CD4-positive, alpha-beta T cell treated with Interleukin-15 for 1 hour (primary cell): ENCODE data around the gene DHX34.

Experiments used
- DNase-seq: peaks from one replicate; pipeline ENCODE4 v3.0.0-alpha.2; 2020

Gene DHX34

DNA sequence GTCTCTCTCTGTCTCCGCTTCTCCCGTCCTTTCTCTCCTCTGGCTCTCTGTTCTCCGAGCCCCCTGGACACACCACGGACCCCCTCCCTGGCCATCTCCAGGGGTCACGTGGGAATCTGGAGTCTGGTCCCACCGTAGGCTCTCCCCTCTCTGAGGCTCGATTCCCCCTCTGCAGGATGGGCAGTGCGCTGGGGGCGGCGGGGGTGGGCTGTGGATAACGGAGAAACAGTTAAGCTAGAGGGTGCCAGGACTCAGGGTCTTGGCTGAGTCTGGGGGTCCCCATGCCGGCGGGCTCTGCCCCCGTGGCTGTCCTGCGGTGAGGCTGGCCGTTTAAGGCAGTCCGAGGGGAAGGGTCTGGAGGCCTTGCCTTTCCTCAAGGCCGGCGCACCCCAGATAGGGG is 70.7 kb downstream of the DHX34 start:
- DNase-seq = no peak

DNA sequence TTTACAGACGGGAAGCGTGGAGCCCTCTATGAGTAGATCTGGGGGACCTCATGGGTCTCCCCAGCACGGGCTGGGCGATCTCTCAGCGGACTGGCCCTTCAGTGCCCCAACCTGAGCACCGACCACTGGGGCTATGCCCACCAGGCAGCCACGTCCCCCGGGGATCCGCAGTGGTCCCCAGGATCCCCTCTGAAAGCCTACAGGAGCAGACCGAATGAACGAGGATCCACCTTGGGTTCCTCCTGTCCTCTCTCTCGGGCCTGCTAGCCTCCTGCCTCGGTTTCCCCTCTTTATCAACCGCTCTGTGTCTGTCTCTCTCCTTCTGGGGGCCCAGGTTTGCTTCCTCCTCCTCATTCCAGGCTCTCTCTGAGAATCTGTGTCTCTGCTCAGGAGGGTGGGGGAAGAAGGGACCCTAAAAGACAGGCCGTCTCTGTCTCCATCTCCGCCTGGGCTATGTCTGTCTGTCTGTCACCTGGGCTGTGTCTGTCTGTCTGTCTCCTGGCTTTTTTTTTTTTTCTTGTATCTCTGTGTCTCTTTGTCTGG is 72.2 kb downstream of the DHX34 start:
- no peak for DNase-seq

DNA sequence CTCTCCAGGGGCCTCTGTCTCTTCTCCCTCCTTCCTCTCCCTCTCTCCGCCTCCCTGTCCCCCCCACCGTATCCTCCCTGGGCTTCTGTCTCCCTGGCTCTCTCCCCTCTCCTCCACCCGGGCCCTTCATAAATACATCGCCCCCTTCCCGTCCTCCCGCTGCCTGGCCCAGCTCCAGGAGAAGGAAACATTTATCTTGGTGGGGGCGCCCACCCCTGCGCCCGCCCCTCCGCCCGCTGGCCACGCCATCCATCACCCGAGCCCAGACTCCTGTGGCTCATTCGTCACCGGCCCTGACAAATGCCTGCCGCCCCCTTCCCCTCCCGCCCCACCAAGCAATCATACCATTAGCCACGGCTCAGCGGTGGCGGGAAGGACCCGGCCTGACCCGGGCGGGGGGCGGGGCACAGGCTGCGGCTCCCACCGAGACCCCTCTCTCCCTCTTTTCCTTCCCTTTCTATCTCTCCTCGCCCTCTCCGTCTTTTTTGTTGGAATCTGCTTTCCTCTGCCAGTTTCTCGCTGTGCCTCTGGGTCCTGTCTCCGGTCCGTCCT is 72.8 kb downstream of the DHX34 start:
- no peak for DNase-seq

DNA sequence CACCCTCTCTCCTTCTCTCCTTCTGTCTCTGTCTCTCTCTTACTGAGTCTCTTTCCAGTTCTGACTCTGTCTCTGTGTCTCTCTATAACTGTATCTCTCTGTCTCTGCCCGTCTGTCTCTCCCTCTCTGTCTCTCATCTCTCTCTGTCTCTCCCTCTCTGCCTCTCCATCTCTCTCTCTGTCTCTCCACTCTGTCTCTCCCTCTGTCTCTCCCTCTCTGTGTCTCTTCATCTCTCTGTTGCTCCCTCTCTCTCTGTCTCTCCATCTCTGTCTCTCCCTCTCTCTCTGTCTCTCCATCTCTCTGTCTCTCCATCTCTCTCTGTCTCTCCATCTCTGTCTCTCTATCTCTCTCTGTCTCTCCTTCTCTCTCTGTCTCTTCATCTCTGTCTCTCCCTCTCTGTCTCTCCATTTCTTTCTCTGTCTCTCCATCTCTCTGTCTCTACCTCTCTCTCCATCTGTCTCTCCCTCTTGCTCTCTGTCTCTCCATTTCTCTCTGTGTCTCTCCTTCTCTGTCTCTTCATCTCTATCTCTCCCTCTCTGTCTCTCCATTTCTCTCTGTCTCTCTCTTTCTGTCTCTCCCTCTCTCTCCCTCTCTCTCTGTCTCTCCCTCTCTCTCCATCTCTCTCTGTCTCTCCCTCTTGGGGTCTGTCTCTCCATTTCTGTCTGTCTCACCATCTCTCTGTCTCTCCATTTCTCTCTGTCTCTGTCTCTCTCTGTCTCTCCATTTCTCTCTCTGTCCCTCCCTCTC is 73.5 kb downstream of the DHX34 start:
- DNase-seq = no peak

- no peak for DNase-seq
Observed at GRCh38 chr19:47423203-47423882, 74.2 kb downstream of the DHX34 start.

- DNase-seq = peak; percentile 62
Observed at GRCh38 chr19:47427241-47428176, 78.4 kb downstream of the DHX34 start.

DNA sequence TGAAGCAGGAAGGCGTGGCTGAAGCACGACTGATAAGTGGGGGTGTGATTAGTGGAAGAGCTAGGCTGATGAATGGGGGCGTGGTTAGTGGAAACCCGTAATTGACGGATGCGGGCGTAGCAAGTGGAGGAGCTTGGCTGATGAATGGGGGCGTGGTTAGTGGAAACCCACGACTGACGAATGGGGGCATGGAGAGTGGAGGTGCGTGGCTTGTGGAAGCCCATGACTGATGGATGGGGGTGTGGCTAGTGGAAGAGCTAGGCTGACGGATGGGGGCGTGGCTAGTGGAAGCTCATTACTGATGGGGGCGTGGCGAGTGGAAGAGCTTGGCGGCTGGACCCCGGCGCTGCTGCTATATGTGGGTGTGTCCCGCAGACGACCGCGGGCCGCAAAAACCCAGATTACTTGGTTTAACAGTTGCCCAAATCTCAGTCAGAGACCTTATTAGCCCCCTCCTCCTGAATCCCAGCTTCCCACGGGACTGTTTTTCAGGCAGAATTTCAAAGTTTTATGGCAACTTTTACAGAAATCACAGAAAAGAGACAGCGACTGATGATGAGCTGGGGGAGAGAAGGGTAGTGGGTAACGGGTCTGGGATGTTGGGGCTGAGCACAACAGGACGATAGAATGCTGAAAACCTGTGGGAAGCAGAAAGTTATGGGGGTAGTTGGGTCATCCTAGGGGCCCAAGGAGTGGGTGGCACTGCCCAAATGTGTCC is 79.2 kb downstream of the DHX34 start:
- DNase-seq = peak; percentile 91

- no peak for DNase-seq
Observed at GRCh38 chr19:47429140-47429793, 80.2 kb downstream of the DHX34 start.

DNA sequence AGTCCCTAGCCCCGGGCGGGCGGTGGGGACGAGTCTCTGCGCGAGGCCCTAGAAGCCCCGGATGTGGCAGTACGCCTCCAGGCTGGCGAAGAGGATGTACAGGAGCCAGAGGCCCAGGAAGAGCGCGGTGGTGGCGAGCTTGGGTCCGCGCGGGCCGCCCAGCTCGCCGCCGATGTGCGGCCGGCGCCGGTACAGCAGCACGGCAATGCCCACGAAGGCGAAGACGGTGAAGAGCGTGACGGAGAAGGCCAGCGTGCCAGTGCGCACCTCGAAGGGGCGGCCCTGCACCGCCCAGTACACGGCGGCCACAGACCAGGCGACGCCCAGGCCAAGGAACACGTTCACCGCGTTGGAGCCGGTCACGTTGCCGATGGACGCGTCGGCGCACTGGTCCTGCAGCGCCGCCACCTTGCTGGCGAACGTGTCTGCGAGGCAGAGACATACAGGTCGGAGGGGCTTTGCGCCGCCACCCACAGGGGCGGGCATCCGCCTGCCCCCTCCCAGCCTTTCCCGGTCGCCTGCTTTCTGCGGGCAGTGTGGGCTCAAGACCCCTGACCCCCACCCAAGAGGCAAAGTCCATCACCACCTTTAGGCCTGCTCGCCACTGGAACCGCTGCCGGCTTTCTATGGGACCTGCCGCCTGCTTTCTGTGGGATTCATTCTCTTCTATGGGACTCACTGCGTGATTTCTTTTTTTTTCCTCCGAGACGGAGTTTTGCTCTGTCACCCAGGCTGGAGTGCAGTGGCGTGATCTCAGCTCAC is 81.1 kb downstream of the DHX34 start:
- no peak for DNase-seq

GRCh38 chr19:47432091-47432490 is 83.0 kb downstream of the DHX34 start:
- DNase-seq = no peak
